ENCODE measurements around the gene SLC37A2.

The SLC37A2 gene

GRCh38 chr11:125071846-125072217 is 8.7 kb downstream of the SLC37A2 start:
- H2AFZ ChIP-seq (ENCODE audit: low read length): no peak overlapping the region
- peaks cover 9% of the 10 kb centered on the region for H3K4me1 ChIP-seq (ENCODE audit: insufficient read depth, low read length, severe bottlenecking)
- H3K9me2 ChIP-seq (ENCODE audit: low read depth, low read length): no peaks in the 10 kb centered on the region
- H3K36me3 ChIP-seq (ENCODE audit: insufficient read depth, low read length): no peaks in the 10 kb centered on the region
- H3K79me2 ChIP-seq (ENCODE audit: insufficient read depth, low read length): no peaks in the 10 kb centered on the region
- H3K4me2 ChIP-seq (ENCODE audit: low read length): no peak overlapping the region
- H3F3A ChIP-seq (ENCODE audit: insufficient read depth, low read length): no peaks in the 10 kb centered on the region
- H3K9me3 ChIP-seq (ENCODE audit: low read length): no peaks in the 10 kb centered on the region
- TF ChIP-seq EZH2 (IDR thresholded peaks at IDR 0.05; ENCODE audit: borderline replicate concordance, low read length) (no peak), CTCF (IDR thresholded peaks at IDR 0.05; ENCODE audit: low read length) (no peak)
- H4K20me1 ChIP-seq (ENCODE audit: insufficient read depth, low read length): no peaks in the 10 kb centered on the region
- no peak overlapping the region for H3K4me3 ChIP-seq (ENCODE audit: low read depth, low read length, poor library complexity, severe bottlenecking)
- no peak overlapping the region for H3K9ac ChIP-seq (ENCODE audit: low read length)
- no peak overlapping the region for H3K27ac ChIP-seq (ENCODE audit: low read depth, low read length, poor library complexity, severe bottlenecking)
- no peaks in the 10 kb centered on the region for H3K27me3 ChIP-seq (ENCODE audit: insufficient read depth, low read length)

GRCh38 chr11:125072218-125072960 is 9.3 kb downstream of the SLC37A2 start:
- H3F3A ChIP-seq (ENCODE audit: insufficient read depth, low read length): no peaks in the 10 kb centered on the region
- H4K20me1 ChIP-seq (ENCODE audit: insufficient read depth, low read length): no peaks in the 10 kb centered on the region
- no peak overlapping the region for H2AFZ ChIP-seq (ENCODE audit: low read length)
- TF ChIP-seq EZH2 (IDR thresholded peaks at IDR 0.05; ENCODE audit: borderline replicate concordance, low read length): no peak
- no peaks in the 10 kb centered on the region for H3K27me3 ChIP-seq (ENCODE audit: insufficient read depth, low read length)
- H3K9ac ChIP-seq (ENCODE audit: low read length): no peak overlapping the region
- H3K9me2 ChIP-seq (ENCODE audit: low read depth, low read length): no peaks in the 10 kb centered on the region
- H3K27ac ChIP-seq (ENCODE audit: low read depth, low read length, poor library complexity, severe bottlenecking): no peak overlapping the region
- peaks cover 9% of the 10 kb centered on the region for H3K4me1 ChIP-seq (ENCODE audit: insufficient read depth, low read length, severe bottlenecking)
- no peaks in the 10 kb centered on the region for H3K79me2 ChIP-seq (ENCODE audit: insufficient read depth, low read length)
- H3K4me3 ChIP-seq (ENCODE audit: low read depth, low read length, poor library complexity, severe bottlenecking): no peak overlapping the region
- H3K9me3 ChIP-seq (ENCODE audit: low read length): no peaks in the 10 kb centered on the region
- no peak overlapping the region for H3K4me2 ChIP-seq (ENCODE audit: low read length)
- no peaks in the 10 kb centered on the region for H3K36me3 ChIP-seq (ENCODE audit: insufficient read depth, low read length)

- no peaks in the 10 kb centered on the region for H3K79me2 ChIP-seq (ENCODE audit: insufficient read depth, low read length)
- TF ChIP-seq CTCF (IDR thresholded peaks at IDR 0.05; ENCODE audit: low read length) (no peak), EZH2 (IDR thresholded peaks at IDR 0.05; ENCODE audit: borderline replicate concordance, low read length) (no peak)
- H3K4me3 ChIP-seq (ENCODE audit: low read depth, low read length, poor library complexity, severe bottlenecking): no peak overlapping the region
- no peaks in the 10 kb centered on the region for H4K20me1 ChIP-seq (ENCODE audit: insufficient read depth, low read length)
- no peaks in the 10 kb centered on the region for H3K9me3 ChIP-seq (ENCODE audit: low read length)
- H3F3A ChIP-seq (ENCODE audit: insufficient read depth, low read length): no peaks in the 10 kb centered on the region
- peaks cover 9% of the 10 kb centered on the region for H3K4me1 ChIP-seq (ENCODE audit: insufficient read depth, low read length, severe bottlenecking)
- H3K27me3 ChIP-seq (ENCODE audit: insufficient read depth, low read length): no peaks in the 10 kb centered on the region
- H3K36me3 ChIP-seq (ENCODE audit: insufficient read depth, low read length): no peaks in the 10 kb centered on the region
- H3K27ac ChIP-seq (ENCODE audit: low read depth, low read length, poor library complexity, severe bottlenecking): no peak overlapping the region
- H3K4me2 ChIP-seq (ENCODE audit: low read length): no peak overlapping the region
- H2AFZ ChIP-seq (ENCODE audit: low read length): no peak overlapping the region
- H3K9me2 ChIP-seq (ENCODE audit: low read depth, low read length): no peaks in the 10 kb centered on the region
- H3K9ac ChIP-seq (ENCODE audit: low read length): no peak overlapping the region
Observed at GRCh38 chr11:125072961-125073590, 10.0 kb downstream of the SLC37A2 start.

Data from OCI-LY1 (cell line).